ENCODE results near the gene ZNF428. TPM values are rescaled to one million over a fixed set of nuclear protein-coding genes. Genes with fewer than 3 reads are reported as not detected.
"Not testable (repeated sequence)": the region's sequence is repeated elsewhere in the genome, so short reads cannot be mapped to it uniquely, and the experiment has no call there.

Gene ZNF428
- total and polyA plus RNA-seq, 2 experiments from 2014 or later, result 21.1 to 23.9 TPM

GRCh38 chr19:43587029-43587428 lies 32.4 kb downstream of the ZNF428 start:
- not testable (repeated sequence) for H4K20me1 ChIP-seq (replicated peaks; ENCODE audit: insufficient read depth); H3K27me3 ChIP-seq (ENCODE audit: insufficient read depth); H3K4me3 Mint-ChIP-seq; H3K4me2 ChIP-seq; DNase-seq (ENCODE audit: low spot score); H3K36me3 ChIP-seq (ENCODE audit: insufficient read depth); H3F3A ChIP-seq (replicated peaks; ENCODE audit: low read depth); H3K9me2 ChIP-seq (ENCODE audit: insufficient read depth); H3K9me3 Mint-ChIP-seq; H2AFZ ChIP-seq; H3K4me1 ChIP-seq (ENCODE audit: insufficient read depth); H3K27me3 Mint-ChIP-seq (ENCODE audit: insufficient read depth, low read depth, poor library complexity); H3K4me3 ChIP-seq; H3K4me1 Mint-ChIP-seq; H3K27ac ChIP-seq (ENCODE audit: low read depth); H3K79me2 ChIP-seq (replicated peaks; ENCODE audit: insufficient read depth); H3K27ac Mint-ChIP-seq; ATAC-seq
- peaks cover 22% of the 10 kb centered on the region for H3K36me3 Mint-ChIP-seq (ENCODE audit: low read depth)

GRCh38 chr19:43586346-43586745 lies 33.1 kb downstream of the ZNF428 start:
- Mint-ChIP-seq H3K9me3 (no peaks in the 10 kb centered on the region), H3K27me3 (ENCODE audit: insufficient read depth, low read depth, poor library complexity) (peaks cover 3% of the 10 kb centered on the region), H3K36me3 (ENCODE audit: low read depth) (peaks cover 22% of the 10 kb centered on the region), H3K4me3 (no peak overlapping the region), H3K27ac (no peak overlapping the region; the same call in 1 of the 2 replicates), H3K4me1 (peaks cover 5% of the 10 kb centered on the region; the same call in 2 of the 3 replicates)
- H2AFZ ChIP-seq, result no peak overlapping the region
- no peaks in the 10 kb centered on the region; the same call in 1 of the 2 replicates for H3K36me3 ChIP-seq (ENCODE audit: insufficient read depth)
- no peak overlapping the region for H3K4me3 ChIP-seq
- no peak for ATAC-seq
- no peak for DNase-seq (ENCODE audit: low spot score)
- no peaks in the 10 kb centered on the region for H3F3A ChIP-seq (replicated peaks; ENCODE audit: low read depth)
- H3K27ac ChIP-seq (ENCODE audit: low read depth), result no peak overlapping the region
- no peak for TF ChIP-seq CREB1 (CRISPR knock-in tag; IDR thresholded peaks at IDR 0.05; ENCODE audit: low read depth)
- TF ChIP-seq EZH2 (IDR thresholded peaks at IDR 0.05; ENCODE audit: low read depth, unreplicated experiment), result no peak
- TF ChIP-seq ZNF462 (CRISPR knock-in tag; IDR thresholded peaks at IDR 0.05), result no peak
- TF ChIP-seq ZNF114 (CRISPR knock-in tag; IDR thresholded peaks at IDR 0.05), result no peak
- no peaks in the 10 kb centered on the region for H3K9me2 ChIP-seq (ENCODE audit: insufficient read depth)
- H3K27me3 ChIP-seq (ENCODE audit: insufficient read depth), result no peaks in the 10 kb centered on the region
- no peaks in the 10 kb centered on the region for H3K79me2 ChIP-seq (replicated peaks; ENCODE audit: insufficient read depth)
- H3K4me2 ChIP-seq, result no peak overlapping the region
- peaks cover 7% of the 10 kb centered on the region; the same call in 1 of the 2 replicates for H4K20me1 ChIP-seq (replicated peaks; ENCODE audit: insufficient read depth)
- no peaks in the 10 kb centered on the region for H3K4me1 ChIP-seq (ENCODE audit: insufficient read depth)
